HCT116 (cell line): ENCODE measurements around the gene LRCH4. TPM values are rescaled to one million over a fixed set of nuclear protein-coding genes. Genes with fewer than 3 reads are reported as not detected.

ENCODE experiments used
- ATAC-seq: fragments of 200-7000 bp; cut with Tn5 transposase; 2 replicates; pipeline ENCODE4 v1.9.1; 2020; ENCODE audit warnings: mild to moderate bottlenecking, moderate library complexity
- BruUV-seq: library from RNA; stranded (reverse); fragments of 400-500 nt; replicated peaks from 2 replicates; lab custom pipeline; 2021; lab: Mats Ljungman, UMichigan
- CTCF ChIA-PET: fragments of 300-600 bp; sonication (Branson Sonifier 250); formaldehyde crosslinking; loops from one replicate; lab custom pipeline; 2021; ENCODE audit warnings: antibody characterized with exemption; lab: Charles Lee
- POLR2A ChIA-PET: fragments of 300-600, 350-600 bp; sonication (Branson Sonifier 250); formaldehyde crosslinking; loops from one replicate; lab custom pipeline; 2021; ENCODE audit warnings: antibody characterized with exemption; lab: Charles Lee
- RAD21 ChIA-PET, 2 experiments: fragments of 300-600 bp; sonication (Branson Sonifier 250); formaldehyde crosslinking; loops; one replicate each; lab custom pipeline; 2023; ENCODE audit warnings: low total read pairs in 2 of 2; ENCODE audit not compliant: uncharacterized antibody in 2 of 2, unreplicated experiment in 2 of 2, low non-redundant PET in 1 of 2; lab: Charles Lee
- DNase-seq: peaks from one replicate; pipeline ENCODE4 v3.0.0-alpha.2; 2010; ENCODE audit warnings: low read depth, low spot score
- H2AFZ ChIP-seq: fragments of 200-600 bp; shearing (Covaris generic), sonication (generic); 2 replicates; pipeline ENCODE4 v1.6.1; 2017; ENCODE audit warnings: low read depth, mixed run types, mixed read lengths, antibody characterized with exemption, low read length; ENCODE audit not compliant: poor library complexity, severe bottlenecking
- H3K27ac ChIP-seq: 2 replicates; pipeline ENCODE4 v1.5.1; 2012; ENCODE audit warnings: low read depth, low read length
- H3K27me3 ChIP-seq: fragments of 200-600 bp; sonication (generic); 2 replicates; pipeline ENCODE4 v1.6.1; 2016; ENCODE audit warnings: mixed run types, low read length, mixed read lengths; ENCODE audit not compliant: insufficient read depth
- H3K36me3 ChIP-seq, 2 experiments: fragments of 200-500 bp in 1 of 2; fragments of 200-600 bp in 1 of 2; sonication (Bioruptor generic) in 1 of 2; sonication (generic) in 1 of 2; 2 replicates each; pipeline versions ENCODE4 v1.5.1 to v1.6.1; 2014 to 2016; ENCODE audit warnings: low read length in 2 of 2, inconsistent platforms in 1 of 2, mixed read lengths in 1 of 2, mixed run types in 1 of 2; ENCODE audit not compliant: insufficient read depth in 2 of 2, control insufficient read depth in 1 of 2
- H3K4me1 ChIP-seq, 2 experiments: fragments of 200-600 bp in 1 of 2; sonication (generic) in 1 of 2; 2 replicates each; pipeline versions ENCODE4 v1.5.1 to v1.6.1; 2012 to 2017; ENCODE audit warnings: low read length in 2 of 2, inconsistent platforms in 1 of 2, mild to moderate bottlenecking in 1 of 2, mixed read lengths in 1 of 2, mixed run types in 1 of 2, moderate library complexity in 1 of 2; ENCODE audit not compliant: insufficient read depth in 2 of 2, control insufficient read depth in 1 of 2
- H3K4me2 ChIP-seq: fragments of 200-600 bp; sonication (generic); 2 replicates; pipeline ENCODE4 v1.6.1; 2017; ENCODE audit warnings: mixed run types, low read length, mixed read lengths
- H3K4me3 ChIP-seq, 2 experiments: fragments of 200-600 bp in 1 of 2; sonication (generic) in 1 of 2; replicated peaks in 1 of 2; 2 replicates each; pipeline ENCODE4 v1.5.1; 2011 to 2016; ENCODE audit warnings: low read length in 2 of 2, control low read depth in 1 of 2, low read depth in 1 of 2, mild to moderate bottlenecking in 1 of 2, mixed read lengths in 1 of 2, mixed run types in 1 of 2
- H3K79me2 ChIP-seq: fragments of 200-600 bp; sonication (generic); 2 replicates; pipeline ENCODE4 v1.6.1; 2017; ENCODE audit warnings: mild to moderate bottlenecking, mixed run types, low read length, moderate library complexity, mixed read lengths; ENCODE audit not compliant: insufficient read depth
- H3K9ac ChIP-seq: fragments of 200-600 bp; sonication (generic); 2 replicates; pipeline ENCODE4 v1.6.1; 2016; ENCODE audit warnings: low read length, mixed read lengths
- H3K9me2 ChIP-seq: fragments of 200-600 bp; sonication (generic), shearing (Covaris generic); 2 replicates; pipeline ENCODE4 v1.6.1; 2017; ENCODE audit warnings: mixed run types, mild to moderate bottlenecking, moderate library complexity; ENCODE audit not compliant: insufficient read depth
- H3K9me3 ChIP-seq, 2 experiments: fragments of 200-500 bp in 1 of 2; fragments of 200-600 bp in 1 of 2; sonication (Bioruptor generic) in 1 of 2; sonication (generic) in 1 of 2; 2 replicates each; pipeline ENCODE4 v1.6.1; 2014 to 2017; ENCODE audit warnings: low read length in 2 of 2, mixed read lengths in 2 of 2, inconsistent platforms in 1 of 2, low read depth in 1 of 2, mild to moderate bottlenecking in 1 of 2, mixed run types in 1 of 2, moderate library complexity in 1 of 2; ENCODE audit not compliant: control insufficient read depth in 1 of 2, insufficient read depth in 1 of 2
- H4K20me1 ChIP-seq: fragments of 200-600 bp; sonication (generic), shearing (Covaris generic); 2 replicates; pipeline ENCODE4 v1.6.1; 2017; ENCODE audit warnings: mixed run types, mild to moderate bottlenecking, moderate library complexity; ENCODE audit not compliant: insufficient read depth
- CBX3 ChIP-seq: IDR thresholded peaks from 2 replicates; pipeline ENCODE4 v1.6.1; 2012; ENCODE audit warnings: low read depth
- CEBPB ChIP-seq: IDR thresholded peaks from 2 replicates; pipeline ENCODE4 v1.6.1; 2012; ENCODE audit warnings: low read depth
- ELF1 ChIP-seq: IDR thresholded peaks from 2 replicates; pipeline ENCODE4 v1.6.1; 2012; ENCODE audit warnings: low read depth, borderline replicate concordance
- EZH2phosphoT487 ChIP-seq: fragments of 200-600 bp; IDR thresholded peaks from 2 replicates; pipeline ENCODE4 v1.6.1; 2018; ENCODE audit warnings: antibody characterized with exemption, borderline replicate concordance
- SIN3A ChIP-seq: IDR thresholded peaks from 2 replicates; pipeline ENCODE4 v1.6.1; 2012; ENCODE audit warnings: low read depth
- SRF ChIP-seq: IDR thresholded peaks from 2 replicates; pipeline ENCODE4 v1.6.1; 2012; ENCODE audit warnings: low read depth
- TCF7L2 ChIP-seq: IDR thresholded peaks from 2 replicates; pipeline ENCODE4 v1.7.0; 2011; ENCODE audit warnings: borderline replicate concordance, inconsistent platforms; ENCODE audit not compliant: insufficient read depth, insufficient read length; ENCODE audit errors: extremely low read depth
- intact Hi-C: fragments of 100-400 bp; cut with micrococcal nuclease; formaldehyde crosslinking; loops from 2 replicates; pipeline ENCODE4 v1.10.0; 2022
- total RNA-seq: library from RNA; stranded (reverse); gene quantifications from one replicate; pipeline ENCODE4 v1.2.1, GENCODE V29; 2021; ENCODE audit not compliant: unreplicated experiment
- TF ChIP-seq, protein P1 (sequence below): IDR thresholded peaks from 2 replicates; pipeline ENCODE4 v1.6.1; 2012; ENCODE audit warnings: low read depth
- TF ChIP-seq, protein P2 (sequence below): IDR thresholded peaks from 2 replicates; pipeline ENCODE4 v1.6.1; 2012

The LRCH4 gene
- total RNA-seq, 1 experiment from 2014 or later: 47.9 TPM

DNA sequence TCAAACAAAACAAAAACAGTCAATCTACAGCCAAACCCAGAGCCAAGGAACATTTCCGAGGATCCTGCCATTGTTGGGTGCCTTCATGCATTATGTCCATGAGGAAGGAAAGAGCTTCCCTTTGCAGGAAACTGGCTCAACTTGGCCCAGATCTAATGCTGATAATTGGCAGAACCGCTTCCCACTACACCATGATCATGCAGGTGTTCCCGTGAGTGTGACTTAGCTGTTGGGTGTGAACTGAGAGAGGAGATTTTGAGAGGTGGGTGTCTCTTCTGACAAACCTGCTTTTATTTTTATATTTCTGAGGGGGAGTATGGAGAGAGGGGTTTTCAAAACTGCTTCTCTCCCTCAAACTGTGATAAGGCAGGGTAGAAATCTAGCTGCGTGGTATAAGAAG lies 26.8 kb downstream of the LRCH4 start:
- RAD21 ChIA-PET: interaction anchor here in 1 of 2 experiments (1.0 to 1.1 kb wide), 4 partner anchors 20 to 114 kb away, joined by 3 to 6 read pairs (median 4); partner anchors contain the start of genes AGFG2 and NYAP1
- Histone ChIP-seq H4K20me1 (no peaks in the 10 kb centered on the region), H3K4me3 (no peak overlapping the region), H3K79me2 (no peaks in the 10 kb centered on the region), H3K36me3 (no peaks in the 10 kb centered on the region), H3K9ac (no peak overlapping the region), H3K4me1 (0 out of 4 replicates have a peak, but pooled peaks cover 0 to 5% of the 10 kb centered on the region in 2 experiments), H3K9me3 (no peaks in the 10 kb centered on the region), H3K27me3 (no peaks in the 10 kb centered on the region), H3K4me2 (no peak overlapping the region), H2AFZ (no peak overlapping the region), H3K9me2 (no peaks in the 10 kb centered on the region), H3K27ac (no peak overlapping the region)
- POLR2A ChIA-PET: interaction anchor here (0.6 to 1.1 kb wide), 4 partner anchors 8 to 105 kb away, joined by 3 read pairs; partner anchors contain the start of genes FBXO24 and LRCH4
- TF ChIP-seq CBX3 (no peak), ELF1 (no peak), SIN3A (no peak), SRF (no peak), CEBPB (no peak), EZH2phosphoT487 (no peak), TCF7L2 (no peak)
- TF ChIP-seq, protein P1, sequence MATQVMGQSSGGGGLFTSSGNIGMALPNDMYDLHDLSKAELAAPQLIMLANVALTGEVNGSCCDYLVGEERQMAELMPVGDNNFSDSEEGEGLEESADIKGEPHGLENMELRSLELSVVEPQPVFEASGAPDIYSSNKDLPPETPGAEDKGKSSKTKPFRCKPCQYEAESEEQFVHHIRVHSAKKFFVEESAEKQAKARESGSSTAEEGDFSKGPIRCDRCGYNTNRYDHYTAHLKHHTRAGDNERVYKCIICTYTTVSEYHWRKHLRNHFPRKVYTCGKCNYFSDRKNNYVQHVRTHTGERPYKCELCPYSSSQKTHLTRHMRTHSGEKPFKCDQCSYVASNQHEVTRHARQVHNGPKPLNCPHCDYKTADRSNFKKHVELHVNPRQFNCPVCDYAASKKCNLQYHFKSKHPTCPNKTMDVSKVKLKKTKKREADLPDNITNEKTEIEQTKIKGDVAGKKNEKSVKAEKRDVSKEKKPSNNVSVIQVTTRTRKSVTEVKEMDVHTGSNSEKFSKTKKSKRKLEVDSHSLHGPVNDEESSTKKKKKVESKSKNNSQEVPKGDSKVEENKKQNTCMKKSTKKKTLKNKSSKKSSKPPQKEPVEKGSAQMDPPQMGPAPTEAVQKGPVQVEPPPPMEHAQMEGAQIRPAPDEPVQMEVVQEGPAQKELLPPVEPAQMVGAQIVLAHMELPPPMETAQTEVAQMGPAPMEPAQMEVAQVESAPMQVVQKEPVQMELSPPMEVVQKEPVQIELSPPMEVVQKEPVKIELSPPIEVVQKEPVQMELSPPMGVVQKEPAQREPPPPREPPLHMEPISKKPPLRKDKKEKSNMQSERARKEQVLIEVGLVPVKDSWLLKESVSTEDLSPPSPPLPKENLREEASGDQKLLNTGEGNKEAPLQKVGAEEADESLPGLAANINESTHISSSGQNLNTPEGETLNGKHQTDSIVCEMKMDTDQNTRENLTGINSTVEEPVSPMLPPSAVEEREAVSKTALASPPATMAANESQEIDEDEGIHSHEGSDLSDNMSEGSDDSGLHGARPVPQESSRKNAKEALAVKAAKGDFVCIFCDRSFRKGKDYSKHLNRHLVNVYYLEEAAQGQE: no peak
- TF ChIP-seq, protein P2, sequence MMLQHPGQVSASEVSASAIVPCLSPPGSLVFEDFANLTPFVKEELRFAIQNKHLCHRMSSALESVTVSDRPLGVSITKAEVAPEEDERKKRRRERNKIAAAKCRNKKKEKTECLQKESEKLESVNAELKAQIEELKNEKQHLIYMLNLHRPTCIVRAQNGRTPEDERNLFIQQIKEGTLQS: no peak
- intact Hi-C loops: loop anchor here (1.0 kb wide), 1 partner anchor 90 kb away; no protein-coding TSS in a partner anchor
- DNase-seq (no peak), ATAC-seq (no peak)
- no TSS peak for BruUV-seq
- CTCF ChIA-PET: interaction anchor here (1.0 to 2.2 kb wide), 18 partner anchors 9 to 293 kb away, joined by 3 to 31 read pairs (median 5); partner anchors contain the start of genes AGFG2, FBXO24, LRCH4 and NYAP1
